ENCODE measurements around the gene ADAMTS12.

DNA sequence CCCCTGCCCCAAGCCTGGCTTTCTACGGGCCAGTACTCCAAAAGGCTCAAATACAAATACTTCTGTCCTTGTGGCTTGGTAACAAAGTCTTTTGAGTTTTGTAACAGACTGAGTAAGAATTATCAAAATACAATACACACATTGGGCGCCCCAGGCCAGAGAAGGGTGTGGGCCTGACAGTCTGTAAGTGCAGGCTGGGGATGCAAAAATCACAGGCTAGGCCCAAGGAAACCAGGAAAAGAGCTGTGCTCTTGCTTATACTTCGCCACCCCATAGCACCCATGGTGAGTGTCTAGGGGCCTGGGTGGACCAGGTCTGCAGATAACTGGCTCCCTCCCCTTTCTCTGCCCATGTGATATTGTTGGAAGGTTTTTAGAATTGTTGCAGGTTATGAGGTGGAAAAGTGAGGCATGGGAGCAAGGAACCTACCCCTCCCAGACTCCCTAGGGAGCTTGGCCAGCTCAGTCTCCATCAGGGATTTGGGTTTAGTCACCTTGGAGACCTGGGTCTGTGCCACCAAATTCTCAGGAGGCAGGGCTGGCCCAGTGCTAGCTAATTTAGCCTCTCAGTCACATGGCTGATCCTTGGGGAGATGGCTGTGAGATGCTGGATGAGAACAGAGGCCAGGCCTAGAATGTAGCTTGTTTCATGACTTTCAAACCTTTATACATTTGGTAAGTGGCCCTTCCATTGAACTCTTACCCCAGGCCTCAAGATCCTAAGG lies 378.2 kb downstream of the ADAMTS12 start:
- TF ChIP-seq, protein P1, sequence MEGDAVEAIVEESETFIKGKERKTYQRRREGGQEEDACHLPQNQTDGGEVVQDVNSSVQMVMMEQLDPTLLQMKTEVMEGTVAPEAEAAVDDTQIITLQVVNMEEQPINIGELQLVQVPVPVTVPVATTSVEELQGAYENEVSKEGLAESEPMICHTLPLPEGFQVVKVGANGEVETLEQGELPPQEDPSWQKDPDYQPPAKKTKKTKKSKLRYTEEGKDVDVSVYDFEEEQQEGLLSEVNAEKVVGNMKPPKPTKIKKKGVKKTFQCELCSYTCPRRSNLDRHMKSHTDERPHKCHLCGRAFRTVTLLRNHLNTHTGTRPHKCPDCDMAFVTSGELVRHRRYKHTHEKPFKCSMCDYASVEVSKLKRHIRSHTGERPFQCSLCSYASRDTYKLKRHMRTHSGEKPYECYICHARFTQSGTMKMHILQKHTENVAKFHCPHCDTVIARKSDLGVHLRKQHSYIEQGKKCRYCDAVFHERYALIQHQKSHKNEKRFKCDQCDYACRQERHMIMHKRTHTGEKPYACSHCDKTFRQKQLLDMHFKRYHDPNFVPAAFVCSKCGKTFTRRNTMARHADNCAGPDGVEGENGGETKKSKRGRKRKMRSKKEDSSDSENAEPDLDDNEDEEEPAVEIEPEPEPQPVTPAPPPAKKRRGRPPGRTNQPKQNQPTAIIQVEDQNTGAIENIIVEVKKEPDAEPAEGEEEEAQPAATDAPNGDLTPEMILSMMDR (conservative IDR thresholded peaks at IDR 0.05; ENCODE audit: low read depth, low read length) = no peak
- TF ChIP-seq EZH2phosphoT487 (IDR thresholded peaks at IDR 0.05; ENCODE audit: borderline replicate concordance, low read length) = no peak
- TF ChIP-seq EZH2 (IDR thresholded peaks at IDR 0.05; ENCODE audit: low read length, unreplicated experiment) = no peak
